Stimulated activated CD8-positive, alpha-beta memory T cell treated with anti-CD3 and anti-CD28 coated beads, Interleukin-15, amount 100 ng/mL, for 24 hours (primary cell): ENCODE data around the gene PPME1.

Experiments used
- DNase-seq: peaks from one replicate; pipeline ENCODE4 v3.0.0-alpha.2; 2020; ENCODE audit warnings: low read depth

PPME1 gene

DNA sequence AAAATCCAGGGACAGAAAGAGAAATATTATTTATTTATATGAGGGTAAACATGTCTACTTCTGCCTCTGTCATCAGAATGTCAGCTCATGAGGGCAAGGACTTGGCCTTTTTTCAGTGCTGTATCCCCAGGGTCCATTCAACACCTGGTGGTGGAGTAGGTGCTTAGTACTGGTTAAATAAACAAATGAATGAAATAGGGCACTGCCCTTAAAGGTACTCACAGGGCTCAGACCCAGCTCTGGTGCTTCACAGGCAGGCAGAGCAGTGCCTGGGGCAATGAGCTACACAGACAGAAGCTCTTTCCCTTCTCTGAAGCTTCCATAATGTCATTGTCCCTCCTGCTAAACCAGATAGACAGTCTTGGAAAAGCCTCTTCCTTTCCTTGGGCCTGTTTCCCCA lies 109.4 kb downstream of the PPME1 start:
- DNase-seq: no peak

GRCh38 chr11:74282421-74282820 lies 111.3 kb downstream of the PPME1 start:
- DNase-seq: no peak

- DNase-seq: no peak
These were observed 111.9 kb downstream of the PPME1 start for GRCh38 chr11:74282914-74283371.

DNA sequence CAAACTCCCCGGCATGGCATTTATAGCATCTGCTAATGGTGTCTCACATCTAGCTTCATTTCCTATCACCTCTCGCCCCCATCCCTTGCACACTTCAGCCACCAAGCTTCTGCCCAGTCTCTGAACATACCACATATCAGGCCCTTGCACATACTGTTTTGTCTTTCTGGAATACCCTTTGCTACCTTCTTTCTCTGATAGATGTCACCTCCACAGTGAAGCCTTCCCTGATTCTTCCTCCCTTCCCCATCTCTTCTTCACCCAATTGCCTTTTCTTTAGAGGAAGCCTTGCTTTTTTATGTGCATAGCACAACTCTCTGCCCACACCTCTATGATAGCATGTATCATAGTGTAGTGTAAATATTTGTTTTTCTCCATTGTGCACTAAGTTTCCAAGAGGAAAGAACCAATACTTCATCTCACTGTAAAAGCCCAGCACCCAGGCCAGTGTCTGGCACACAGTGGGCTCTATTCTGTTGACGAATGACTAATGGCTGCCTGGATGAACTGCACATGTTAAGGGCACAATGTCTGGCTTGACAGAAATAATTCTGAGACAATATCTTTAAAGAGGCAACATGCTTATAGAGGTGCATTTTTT lies 112.6 kb downstream of the PPME1 start:
- no peak for DNase-seq

DNA sequence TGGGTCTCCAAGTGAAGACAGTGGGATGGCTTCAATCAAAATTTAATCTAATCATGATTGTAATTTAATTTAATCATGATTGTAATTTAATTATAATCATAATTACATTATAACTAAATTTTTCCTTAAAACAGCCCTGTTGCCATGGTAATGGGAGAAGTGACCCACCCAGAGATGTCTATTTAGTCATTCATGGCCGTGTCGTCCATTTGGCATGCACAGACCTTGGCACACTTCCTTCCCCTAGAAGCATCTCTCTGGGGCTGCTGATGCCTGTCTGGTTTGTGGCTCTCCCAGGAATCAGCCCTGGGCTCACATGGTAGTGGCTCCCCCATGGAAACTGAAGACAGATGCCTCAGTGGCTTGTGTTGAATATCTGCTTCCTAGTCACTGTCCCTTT lies 113.4 kb downstream of the PPME1 start:
- DNase-seq: no peak

DNA sequence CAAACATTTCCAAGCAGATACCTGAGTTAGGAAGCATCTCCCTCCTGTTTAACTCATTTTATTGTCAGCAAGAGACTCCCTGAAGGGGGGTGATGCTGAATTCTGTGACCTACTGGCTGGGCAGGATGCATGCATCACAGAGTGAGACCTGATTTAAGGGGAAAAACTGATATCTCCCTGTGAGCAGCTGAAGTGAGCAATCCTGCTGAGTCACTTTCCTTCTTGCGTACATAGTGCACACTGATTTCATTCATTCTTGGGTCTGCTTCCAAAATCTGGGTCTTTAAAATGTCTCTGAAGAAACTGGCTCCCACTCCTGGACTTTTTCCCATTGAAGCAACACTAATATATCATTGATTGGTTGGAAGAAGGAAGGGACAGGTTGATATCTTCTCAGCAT lies 117.1 kb downstream of the PPME1 start:
- no peak for DNase-seq

DNA sequence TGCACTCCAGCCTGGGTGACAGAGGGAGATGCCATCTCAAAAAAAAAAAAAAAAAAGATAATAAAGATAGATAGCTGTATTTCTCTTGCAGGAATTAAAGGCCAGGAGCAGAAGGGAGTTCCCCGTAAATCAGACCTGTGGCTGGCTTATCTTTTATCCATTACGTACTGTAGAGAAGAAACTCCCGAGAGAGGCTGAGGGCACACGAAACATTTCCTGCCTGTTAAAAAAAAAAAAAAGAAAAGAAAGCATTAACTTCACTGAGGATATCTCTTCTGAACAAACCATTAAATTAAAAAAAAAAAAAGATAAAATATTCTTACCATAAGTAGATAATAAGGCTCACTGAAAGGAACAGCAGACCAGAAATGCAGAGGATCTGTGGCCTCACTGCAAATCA lies 117.8 kb downstream of the PPME1 start:
- DNase-seq: no peak

DNA sequence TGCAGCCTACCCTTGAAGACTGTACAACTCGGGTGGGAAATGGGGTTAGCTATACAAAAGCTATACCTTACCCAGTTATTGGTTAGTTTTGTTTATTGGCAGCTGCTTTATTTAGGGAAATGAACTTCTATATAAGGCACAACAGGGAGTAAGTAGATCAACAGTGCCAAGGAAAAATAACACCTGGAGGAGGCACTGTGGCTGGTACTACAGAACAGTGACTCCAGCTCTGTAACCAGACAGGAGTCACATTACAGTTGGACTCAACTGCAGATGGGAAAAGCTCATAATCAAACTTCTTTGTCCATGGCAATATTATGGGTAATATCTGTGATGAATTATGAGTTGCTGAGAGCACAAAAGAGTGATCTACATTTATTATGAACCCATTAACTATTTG lies 126.4 kb downstream of the PPME1 start:
- no peak for DNase-seq

DNA sequence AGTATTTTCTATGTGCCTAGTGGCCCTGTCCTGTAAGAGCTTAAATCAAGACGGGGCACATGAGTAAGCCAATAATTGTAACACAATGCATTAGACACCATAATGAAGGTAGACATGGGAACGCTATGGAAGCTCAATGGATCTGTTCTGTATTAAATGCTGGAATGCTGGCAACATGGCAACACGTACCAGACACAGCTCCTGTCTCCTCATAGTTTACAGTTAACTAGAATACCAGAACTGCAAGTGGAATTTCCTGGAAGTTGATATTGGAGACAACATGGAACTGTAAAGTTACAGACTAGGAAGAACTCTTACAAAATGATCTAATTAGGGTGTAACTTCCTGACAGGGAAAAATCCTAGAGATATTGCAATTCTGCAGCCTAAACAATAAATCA lies 127.9 kb downstream of the PPME1 start:
- DNase-seq: no peak
